GM18873 (cell line): ENCODE data around the gene VPS26A.
A peak's percentile ranks its signal among the peaks of the same experiment; 100 is the strongest.
"Not testable (repeated sequence)": the region's sequence is repeated elsewhere in the genome, so short reads cannot be mapped to it uniquely, and the experiment has no call there.

Experiments
- ATAC-seq: cut with Tn5 transposase; IDR thresholded peaks from one replicate; pipeline ENCODE4 v1.9.1; 2021; ENCODE audit warnings: mild to moderate bottlenecking, moderate library complexity, moderate number of reproducible peaks; ENCODE audit not compliant: unreplicated experiment, low FRiP score

VPS26A gene

GRCh38 chr10:69101451-69102095 lies 22.4 kb upstream of the VPS26A start:
- no peak for ATAC-seq

GRCh38 chr10:69102440-69102839 lies 21.5 kb upstream of the VPS26A start:
- ATAC-seq, result no peak

GRCh38 chr10:69103784-69104183 lies 20.2 kb upstream of the VPS26A start:
- ATAC-seq, result no peak

DNA sequence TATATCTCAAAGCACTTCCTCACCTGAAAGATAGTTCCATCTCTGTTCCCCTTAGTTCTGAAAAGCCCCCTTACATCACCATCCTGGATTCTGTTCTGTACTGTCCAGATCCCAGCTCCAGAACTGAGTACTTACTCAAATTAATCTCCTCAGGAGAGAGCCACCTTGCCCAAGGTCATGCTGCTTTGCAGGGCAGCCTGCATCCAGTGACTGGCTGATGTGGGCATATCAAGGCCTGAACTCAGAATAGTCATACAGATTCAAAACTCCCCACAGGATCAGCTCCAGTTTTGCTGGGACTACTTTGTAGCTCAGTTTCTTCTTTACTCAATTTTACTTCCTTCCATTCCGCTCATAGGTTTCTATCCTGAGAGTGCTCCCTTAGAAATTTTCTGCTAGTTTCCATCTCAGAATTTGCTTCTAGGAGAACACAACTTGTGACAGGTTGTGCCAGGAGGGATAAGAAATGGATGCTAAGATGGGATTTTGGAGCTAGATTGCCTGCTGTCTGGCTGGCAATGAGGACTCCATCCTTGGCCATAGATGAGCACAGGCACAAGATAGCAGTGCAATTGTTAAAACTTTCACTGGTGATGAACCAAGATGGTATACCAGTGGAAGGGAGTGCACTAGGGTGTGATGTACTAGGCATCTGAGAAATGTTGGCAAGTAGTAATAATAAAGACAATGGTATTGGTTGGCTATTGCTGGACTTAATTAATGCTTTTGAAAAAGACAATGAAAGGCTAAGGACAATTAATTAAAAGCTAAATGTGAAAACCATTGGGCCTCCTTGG lies 18.8 kb upstream of the VPS26A start:
- ATAC-seq, result no peak

- ATAC-seq, result no peak
Measured at GRCh38 chr10:69107176-69107490, 16.8 kb upstream of the VPS26A start.

GRCh38 chr10:69107699-69108098 lies 16.3 kb upstream of the VPS26A start:
- no peak for ATAC-seq

DNA sequence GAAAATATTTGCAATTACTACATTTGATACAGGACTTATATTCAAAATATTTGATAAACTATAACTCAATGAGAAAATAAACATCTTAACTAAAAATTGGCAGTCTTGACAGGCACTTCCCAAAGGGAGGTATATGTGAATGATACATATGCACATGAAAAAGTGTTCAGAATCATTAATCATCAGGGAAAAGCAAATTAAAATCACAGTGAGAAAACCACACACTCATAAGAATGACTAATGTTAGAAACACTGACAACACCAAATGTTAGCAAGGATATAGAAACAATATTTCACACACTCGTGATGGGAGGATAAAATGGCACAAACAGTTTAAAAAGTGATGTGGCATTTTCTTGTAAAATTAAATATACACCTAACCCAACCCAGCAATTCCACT lies 4.1 kb upstream of the VPS26A start:
- ATAC-seq, result no peak

- ATAC-seq, result peak; percentile 4
Measured at GRCh38 chr10:69123306-69123746, 652 bp upstream of the VPS26A start.

DNA sequence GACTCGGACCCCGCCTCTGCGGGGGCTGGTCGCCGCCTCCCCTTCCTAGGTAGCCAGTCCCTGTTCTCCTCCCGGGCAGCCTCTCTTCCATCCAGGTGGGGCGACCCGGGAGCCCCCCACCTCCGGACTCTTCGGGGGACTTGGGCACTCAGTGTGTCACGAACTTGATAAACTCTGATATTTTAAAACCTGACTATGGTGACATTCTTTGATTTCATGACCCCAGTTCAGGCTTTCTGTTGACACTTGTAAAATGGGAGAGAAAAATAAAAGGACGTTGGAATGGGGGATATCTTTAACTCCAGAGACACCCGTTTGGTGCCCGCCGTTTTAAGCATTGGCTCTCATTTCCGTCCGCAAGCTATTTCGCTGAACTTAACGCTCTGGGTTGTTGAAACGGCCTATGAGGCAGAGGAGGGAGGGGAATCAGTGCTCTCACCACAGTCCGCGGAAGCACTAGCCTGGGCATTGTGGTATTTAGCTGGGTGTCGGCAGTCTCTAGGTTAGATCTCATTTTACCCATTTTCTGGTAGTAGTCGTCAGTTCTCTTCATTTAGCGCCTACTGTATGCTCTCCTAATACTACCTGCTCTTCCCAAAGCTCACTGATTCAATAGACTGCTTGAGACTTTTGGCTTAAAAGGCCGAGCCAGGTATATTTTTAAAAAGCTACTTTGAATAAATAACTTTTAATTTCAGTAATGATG lies 738 bp downstream of the VPS26A start:
- peak; percentile 22 for ATAC-seq

DNA sequence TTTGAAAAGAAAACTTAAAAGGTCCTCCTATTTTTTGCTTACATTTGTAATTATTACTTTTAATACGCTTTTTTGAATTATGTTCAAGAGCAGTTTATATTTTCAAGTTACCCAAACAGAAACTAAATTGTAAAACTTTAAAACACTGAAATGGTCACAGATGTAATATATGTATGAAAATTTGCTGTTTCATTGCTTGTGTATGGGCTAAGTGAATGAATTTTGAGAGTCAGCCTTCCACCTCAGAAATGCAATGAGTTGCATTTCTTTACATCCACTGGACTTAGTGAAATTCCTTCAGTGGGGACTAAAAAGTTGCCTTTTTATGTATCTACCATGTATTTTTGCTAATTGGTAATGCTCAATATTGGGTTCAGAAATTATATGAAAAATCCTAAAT lies 1.6 kb downstream of the VPS26A start:
- no peak for ATAC-seq

GRCh38 chr10:69130251-69130650 lies 6.3 kb downstream of the VPS26A start:
- no peak for ATAC-seq

GRCh38 chr10:69139961-69140360 lies 16.0 kb downstream of the VPS26A start:
- no peak for ATAC-seq

DNA sequence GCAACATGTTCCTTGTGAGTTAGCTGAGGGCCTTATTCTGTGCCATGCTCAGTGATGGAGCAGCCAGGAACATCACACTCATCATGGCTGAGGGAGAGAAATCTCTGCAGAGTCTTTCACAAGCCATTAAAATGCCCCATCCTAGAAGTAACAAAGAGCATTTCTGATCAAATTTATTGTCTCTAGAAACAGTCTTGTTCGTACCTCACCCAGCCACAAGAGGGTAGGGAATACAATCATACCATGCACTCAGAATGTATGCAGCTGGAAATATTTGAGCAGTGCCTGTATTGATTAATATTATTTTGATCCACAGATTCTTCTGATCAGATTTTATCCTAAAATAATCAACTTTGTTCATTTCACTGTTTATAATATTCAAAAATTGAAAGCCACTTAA lies 17.3 kb downstream of the VPS26A start:
- ATAC-seq, result no peak

DNA sequence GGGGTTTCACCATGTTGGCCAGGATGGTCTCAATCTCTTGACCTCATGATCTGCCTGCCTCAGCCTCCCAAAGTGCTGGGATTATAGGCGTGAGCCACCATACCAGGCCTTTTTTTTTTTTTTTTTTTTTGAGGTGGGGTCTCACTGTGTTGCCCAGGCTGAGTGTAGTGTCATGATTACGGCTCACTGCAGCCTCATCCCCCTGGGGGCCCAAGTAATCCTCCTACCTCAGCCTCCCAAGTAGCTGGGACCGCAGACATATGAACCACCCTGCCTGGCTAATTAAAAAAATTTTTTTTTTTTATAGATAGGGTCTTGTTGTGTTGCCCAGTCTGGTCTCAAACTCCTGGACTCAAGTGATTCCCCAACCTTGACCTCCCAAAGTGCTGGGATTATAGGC lies 18.1 kb downstream of the VPS26A start:
- not testable (repeated sequence) for ATAC-seq

GRCh38 chr10:69142983-69143382 lies 19.0 kb downstream of the VPS26A start:
- no peak for ATAC-seq

DNA sequence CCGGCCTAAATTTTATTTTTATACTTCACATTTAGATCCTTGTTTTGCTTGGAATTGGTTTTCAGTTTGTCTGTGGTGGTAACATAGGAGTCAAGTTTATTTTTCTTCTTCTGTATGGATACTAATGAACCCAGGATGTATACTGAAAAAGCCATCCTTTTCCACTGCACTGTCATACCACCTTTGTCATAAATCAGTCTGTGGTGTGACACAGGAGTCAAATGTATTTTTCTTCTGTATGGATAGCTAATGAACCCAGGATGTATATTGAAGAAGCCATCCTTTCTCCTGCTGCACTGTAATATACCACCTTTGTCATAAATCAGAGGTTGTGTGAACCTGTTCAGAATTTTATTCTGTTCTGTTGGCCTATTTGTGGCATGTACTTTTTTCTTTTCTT lies 21.4 kb downstream of the VPS26A start:
- no peak for ATAC-seq

GRCh38 chr10:69145864-69146263 lies 21.9 kb downstream of the VPS26A start:
- ATAC-seq, result no peak

DNA sequence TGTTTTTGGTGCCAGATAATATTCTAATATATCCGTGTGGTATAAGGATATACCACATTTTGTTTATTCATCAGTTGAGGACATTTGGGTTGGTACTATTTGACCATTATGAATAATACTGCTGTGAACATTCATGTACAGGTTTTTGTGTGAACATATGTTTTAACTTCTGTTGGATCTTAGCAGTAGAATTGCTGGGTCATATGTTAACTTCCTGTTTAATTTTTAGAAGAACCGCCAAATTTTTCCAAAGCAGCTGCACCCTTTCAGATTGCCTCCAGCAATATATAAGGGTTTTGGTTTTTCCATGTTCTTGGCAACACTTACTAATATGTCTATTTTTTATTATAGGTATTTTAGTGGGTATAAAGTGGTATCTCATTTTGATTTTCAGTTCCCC lies 22.8 kb downstream of the VPS26A start:
- ATAC-seq, result no peak

DNA sequence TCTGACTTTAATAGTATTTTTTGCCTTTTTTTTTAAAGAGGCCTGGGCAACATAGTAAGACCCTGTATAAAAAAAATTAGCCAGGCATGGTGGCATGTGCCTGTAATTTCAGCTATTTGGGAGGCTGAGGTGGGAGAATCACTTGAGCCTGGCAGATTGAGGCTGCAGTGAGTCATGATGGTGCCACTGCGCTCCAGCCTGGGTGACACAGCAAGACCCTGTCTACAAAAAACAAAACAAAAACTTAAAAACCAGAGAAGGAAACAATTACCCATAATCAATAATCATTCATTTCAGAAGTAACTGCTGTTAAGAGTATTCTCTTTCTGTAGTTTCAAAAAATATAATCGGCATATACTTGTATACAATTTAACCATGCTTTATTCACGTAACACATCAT lies 28.0 kb downstream of the VPS26A start:
- ATAC-seq, result no peak

DNA sequence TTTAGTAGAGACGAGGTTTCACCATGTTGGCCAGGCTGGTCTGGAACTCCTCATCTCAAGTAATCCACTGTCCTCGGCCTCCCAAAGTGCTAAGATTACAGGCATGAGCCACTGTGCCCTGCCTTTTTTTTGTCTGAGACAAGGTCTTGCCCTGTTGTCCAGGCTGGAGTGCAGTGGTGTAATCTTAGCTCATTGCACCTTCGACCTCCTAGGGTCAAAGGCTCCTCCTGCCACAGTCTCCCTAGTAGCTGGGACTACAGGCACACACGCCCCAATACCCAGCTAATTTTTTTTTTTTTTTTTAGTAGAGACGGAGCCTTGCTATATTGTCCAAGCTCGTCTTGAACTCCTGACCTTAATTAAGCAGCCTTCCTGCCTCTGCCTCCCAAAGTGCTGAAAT lies 29.2 kb downstream of the VPS26A start:
- ATAC-seq, result no peak

- ATAC-seq, result no peak
Measured at GRCh38 chr10:69160809-69161241, 36.8 kb downstream of the VPS26A start.

DNA sequence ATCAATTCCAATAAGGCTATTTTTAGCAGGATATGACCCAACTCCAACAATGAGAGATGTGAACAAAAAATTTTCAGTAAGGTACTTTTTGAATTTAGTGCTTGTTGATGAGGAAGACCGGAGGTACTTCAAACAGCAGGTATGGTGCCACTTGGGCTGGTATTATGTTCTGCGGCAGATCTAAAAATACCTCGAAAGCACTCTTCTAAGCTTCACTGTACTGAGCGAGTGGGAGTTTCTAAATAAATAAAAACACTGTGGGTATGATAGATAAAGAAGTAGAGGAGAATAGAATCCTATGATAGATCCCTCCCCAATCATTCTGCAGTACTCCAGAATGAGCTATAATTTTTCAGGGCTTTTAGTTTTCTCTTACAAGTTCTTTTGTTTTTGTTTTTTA lies 44.5 kb downstream of the VPS26A start:
- ATAC-seq, result no peak
